ENCODE results near the gene ZFP69.

DNA sequence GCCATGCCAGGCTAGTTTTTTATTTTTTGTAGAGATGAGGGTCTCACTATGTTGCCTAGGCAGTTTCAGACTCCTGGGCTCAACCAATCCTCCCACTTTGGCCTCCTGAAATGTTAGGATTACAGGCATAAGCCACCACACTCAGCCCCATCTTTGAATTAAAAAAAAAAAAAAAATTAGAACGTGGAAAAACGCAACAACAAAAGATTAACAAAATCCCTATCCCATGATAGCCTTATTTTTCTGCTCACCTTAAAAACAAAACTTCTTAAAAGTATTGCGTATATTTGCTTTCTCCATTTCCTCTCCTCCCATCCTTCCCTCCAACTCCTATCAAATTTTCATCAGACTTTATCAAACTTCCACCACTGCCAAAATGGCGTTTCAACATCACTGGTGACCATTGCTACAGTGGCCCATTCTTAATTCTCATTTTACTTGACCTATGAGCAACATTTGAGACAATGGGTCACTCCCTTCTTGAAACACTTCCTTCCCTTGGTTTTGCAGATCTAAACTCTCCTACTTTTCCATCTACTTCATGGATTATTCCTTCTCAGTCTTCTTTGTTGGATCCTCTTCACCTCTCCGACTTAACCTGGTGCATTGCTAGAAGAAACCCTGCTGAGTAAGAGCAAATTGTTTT, 53.8 kb downstream of the ZFP69 start:
- no peak for TF ChIP-seq POLR2A (IDR thresholded peaks at IDR 0.05)
- TF ChIP-seq, protein P1, sequence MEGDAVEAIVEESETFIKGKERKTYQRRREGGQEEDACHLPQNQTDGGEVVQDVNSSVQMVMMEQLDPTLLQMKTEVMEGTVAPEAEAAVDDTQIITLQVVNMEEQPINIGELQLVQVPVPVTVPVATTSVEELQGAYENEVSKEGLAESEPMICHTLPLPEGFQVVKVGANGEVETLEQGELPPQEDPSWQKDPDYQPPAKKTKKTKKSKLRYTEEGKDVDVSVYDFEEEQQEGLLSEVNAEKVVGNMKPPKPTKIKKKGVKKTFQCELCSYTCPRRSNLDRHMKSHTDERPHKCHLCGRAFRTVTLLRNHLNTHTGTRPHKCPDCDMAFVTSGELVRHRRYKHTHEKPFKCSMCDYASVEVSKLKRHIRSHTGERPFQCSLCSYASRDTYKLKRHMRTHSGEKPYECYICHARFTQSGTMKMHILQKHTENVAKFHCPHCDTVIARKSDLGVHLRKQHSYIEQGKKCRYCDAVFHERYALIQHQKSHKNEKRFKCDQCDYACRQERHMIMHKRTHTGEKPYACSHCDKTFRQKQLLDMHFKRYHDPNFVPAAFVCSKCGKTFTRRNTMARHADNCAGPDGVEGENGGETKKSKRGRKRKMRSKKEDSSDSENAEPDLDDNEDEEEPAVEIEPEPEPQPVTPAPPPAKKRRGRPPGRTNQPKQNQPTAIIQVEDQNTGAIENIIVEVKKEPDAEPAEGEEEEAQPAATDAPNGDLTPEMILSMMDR (IDR thresholded peaks at IDR 0.05) = no peak
